Endothelial cell of umbilical vein (primary cell): Measurements from ENCODE around the gene COG6.

Source experiments
- POLR2A ChIP-seq: IDR thresholded peaks from 2 replicates; pipeline ENCODE4 v1.6.1; 2012; ENCODE audit warnings: low read depth, mild to moderate bottlenecking, control low read depth, low read length
- POLR2AphosphoS5 ChIP-seq: IDR thresholded peaks from 2 replicates; pipeline ENCODE4 v1.6.1; 2012; ENCODE audit warnings: low read depth, mild to moderate bottlenecking, control low read depth, low read length, moderate library complexity; ENCODE audit not compliant: insufficient read depth
- TF ChIP-seq, protein P1 (sequence below), 2 donors: IDR thresholded peaks; 1 replicate in 1 of 2; 2 replicates in 1 of 2; pipeline ENCODE4 v1.5.1; 2011; ENCODE audit warnings: low read length in 2 of 2, mild to moderate bottlenecking in 2 of 2, moderate library complexity in 2 of 2, control low read depth in 1 of 2, inconsistent platforms in 1 of 2, low read depth in 1 of 2; ENCODE audit not compliant: insufficient read depth in 1 of 2; ENCODE audit errors: extremely low read depth in 1 of 2

DNA sequence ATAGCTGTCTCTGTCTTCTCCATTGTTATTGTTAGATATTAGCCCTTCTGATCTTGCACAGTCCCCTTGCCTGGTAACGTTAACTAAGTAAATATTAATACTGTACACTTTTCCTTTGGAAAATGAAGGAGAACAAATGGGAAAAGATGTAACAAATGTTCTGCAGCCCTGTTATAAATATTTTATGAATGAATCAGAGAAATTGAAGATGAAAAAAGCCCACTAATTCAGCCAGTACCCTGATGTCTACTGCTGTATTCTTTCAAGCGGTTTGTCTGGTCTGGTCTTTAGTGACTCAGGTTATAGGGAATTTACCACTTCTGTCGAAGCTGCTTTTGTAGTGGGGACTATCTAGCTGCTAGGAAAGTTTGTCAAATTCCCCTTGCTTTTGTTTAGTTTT lies 121.0 kb downstream of the COG6 start:
- no peak for TF ChIP-seq POLR2A
- TF ChIP-seq POLR2AphosphoS5, result no peak
- TF ChIP-seq, protein P1, sequence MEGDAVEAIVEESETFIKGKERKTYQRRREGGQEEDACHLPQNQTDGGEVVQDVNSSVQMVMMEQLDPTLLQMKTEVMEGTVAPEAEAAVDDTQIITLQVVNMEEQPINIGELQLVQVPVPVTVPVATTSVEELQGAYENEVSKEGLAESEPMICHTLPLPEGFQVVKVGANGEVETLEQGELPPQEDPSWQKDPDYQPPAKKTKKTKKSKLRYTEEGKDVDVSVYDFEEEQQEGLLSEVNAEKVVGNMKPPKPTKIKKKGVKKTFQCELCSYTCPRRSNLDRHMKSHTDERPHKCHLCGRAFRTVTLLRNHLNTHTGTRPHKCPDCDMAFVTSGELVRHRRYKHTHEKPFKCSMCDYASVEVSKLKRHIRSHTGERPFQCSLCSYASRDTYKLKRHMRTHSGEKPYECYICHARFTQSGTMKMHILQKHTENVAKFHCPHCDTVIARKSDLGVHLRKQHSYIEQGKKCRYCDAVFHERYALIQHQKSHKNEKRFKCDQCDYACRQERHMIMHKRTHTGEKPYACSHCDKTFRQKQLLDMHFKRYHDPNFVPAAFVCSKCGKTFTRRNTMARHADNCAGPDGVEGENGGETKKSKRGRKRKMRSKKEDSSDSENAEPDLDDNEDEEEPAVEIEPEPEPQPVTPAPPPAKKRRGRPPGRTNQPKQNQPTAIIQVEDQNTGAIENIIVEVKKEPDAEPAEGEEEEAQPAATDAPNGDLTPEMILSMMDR (IDR thresholded peaks at IDR 0.05; ENCODE audit: extremely low read depth in 1 of 2, insufficient read depth in 1 of 2, low read depth in 1 of 2, low read length in 2 of 2), result no peak
